GM18951 (cell line): ENCODE results near the gene ADGRE2.

Experiments
- POLR2A ChIP-seq: IDR thresholded peaks from 4 replicates; pipeline ENCODE4 v1.6.1; 2011; ENCODE audit warnings: mild to moderate bottlenecking; ENCODE audit not compliant: insufficient read length, insufficient read depth; ENCODE audit errors: extremely low read depth
- in situ Hi-C: fragments of 300-500 bp; cut with MboI; formaldehyde crosslinking; loops from one replicate; pipeline ENCODE4 v1.12.0; 2022; ENCODE audit warnings: low sequenced_read_pairs, mixed read lengths, inconsistent platforms; ENCODE audit not compliant: unreplicated experiment

ADGRE2 gene

DNA sequence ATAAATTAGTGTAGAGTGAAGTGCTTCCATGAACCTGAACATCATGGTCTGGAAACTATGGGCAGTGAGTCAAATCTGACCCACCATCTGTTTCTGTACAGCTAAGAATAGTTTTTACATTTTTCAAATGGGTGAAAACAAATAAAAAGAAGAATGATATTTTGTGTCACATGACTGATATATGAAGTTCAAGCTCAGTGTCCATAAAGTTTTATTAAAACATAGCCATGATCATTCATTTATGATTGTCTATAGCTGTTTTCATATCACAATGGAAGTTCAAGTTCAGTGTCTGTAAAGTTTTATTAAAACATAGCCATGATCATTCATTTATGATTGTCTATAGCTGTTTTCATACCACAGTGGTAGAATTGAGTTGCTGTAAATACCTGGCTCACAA, 45.9 kb downstream of the ADGRE2 start:
- TF ChIP-seq POLR2A: no peak
- in situ Hi-C loops: no loop called here

GRCh38 chr19:14731200-14731599, 47.2 kb downstream of the ADGRE2 start:
- in situ Hi-C loops: no loop called here
- no peak for TF ChIP-seq POLR2A

- no peak for TF ChIP-seq POLR2A
- in situ Hi-C loops: no loop called here
These were observed 49.8 kb downstream of the ADGRE2 start for GRCh38 chr19:14728595-14728994.

- in situ Hi-C loops: no loop called here
- TF ChIP-seq POLR2A: no peak
These were observed 56.2 kb downstream of the ADGRE2 start for GRCh38 chr19:14722127-14722526.

- in situ Hi-C loops: no loop called here
- no peak for TF ChIP-seq POLR2A
These were observed 59.2 kb downstream of the ADGRE2 start for GRCh38 chr19:14719162-14719561.

- in situ Hi-C loops: no loop called here
- TF ChIP-seq POLR2A: no peak
These were observed 59.7 kb downstream of the ADGRE2 start for GRCh38 chr19:14718522-14719116.

GRCh38 chr19:14715841-14716240, 62.5 kb downstream of the ADGRE2 start:
- in situ Hi-C loops: no loop called here
- TF ChIP-seq POLR2A: no peak

GRCh38 chr19:14704450-14704849, 73.9 kb downstream of the ADGRE2 start:
- in situ Hi-C loops: no loop called here
- no peak for TF ChIP-seq POLR2A

GRCh38 chr19:14703833-14704232, 74.5 kb downstream of the ADGRE2 start:
- in situ Hi-C loops: no loop called here
- no peak for TF ChIP-seq POLR2A

DNA sequence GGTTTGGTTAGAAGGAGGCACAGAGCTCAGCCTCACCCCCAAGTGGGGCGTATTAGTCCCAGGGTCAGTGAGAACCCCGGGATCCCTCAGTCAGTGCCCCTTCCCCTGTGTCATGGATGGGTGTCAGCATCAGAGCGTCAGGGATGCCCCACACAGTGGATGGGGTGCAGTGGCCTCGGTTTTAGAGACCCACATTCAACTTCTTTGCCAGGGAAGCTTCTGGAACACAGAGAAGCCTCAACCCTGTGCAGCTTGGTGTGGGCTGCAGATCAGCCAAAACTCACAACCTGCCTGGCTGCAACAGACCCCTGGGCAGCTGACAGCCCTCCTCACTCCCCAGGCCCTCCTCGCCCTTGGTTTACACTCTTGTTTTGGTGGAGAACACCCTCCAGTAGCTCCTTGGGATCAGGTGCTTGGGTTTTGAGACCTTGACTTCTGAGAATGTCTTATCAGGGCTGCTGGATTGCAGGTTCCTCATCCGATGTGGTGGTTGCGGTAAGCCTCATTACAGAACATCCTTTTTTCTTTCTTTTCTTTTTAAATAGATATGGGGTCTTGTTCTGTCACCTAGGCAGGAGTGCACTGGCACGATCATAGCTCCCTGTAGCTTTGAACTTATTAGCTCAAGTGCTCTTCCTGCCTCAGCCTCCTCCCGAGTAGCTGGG, 77.5 kb downstream of the ADGRE2 start:
- TF ChIP-seq POLR2A: no peak
- in situ Hi-C loops: no loop called here

DNA sequence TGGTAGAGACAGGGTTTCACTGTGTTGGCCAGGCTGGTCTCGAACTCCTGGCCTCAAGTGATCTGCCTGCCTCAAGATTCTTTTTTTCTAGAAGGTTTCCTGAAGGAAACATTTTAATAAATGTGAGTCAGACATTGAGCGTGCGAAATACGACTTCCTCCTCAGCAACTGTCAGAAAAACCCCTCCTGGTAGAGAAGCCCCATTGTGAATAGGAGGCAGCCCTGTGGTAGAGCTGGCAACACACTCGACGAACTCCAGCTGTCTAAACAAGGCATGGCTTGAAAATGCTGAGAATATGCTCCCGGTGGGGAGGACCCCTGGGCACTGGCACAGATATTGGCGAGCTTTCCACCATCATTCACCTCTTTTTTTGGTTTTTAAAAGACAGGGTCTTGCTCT, 78.7 kb downstream of the ADGRE2 start:
- in situ Hi-C loops: no loop called here
- no peak for TF ChIP-seq POLR2A

DNA sequence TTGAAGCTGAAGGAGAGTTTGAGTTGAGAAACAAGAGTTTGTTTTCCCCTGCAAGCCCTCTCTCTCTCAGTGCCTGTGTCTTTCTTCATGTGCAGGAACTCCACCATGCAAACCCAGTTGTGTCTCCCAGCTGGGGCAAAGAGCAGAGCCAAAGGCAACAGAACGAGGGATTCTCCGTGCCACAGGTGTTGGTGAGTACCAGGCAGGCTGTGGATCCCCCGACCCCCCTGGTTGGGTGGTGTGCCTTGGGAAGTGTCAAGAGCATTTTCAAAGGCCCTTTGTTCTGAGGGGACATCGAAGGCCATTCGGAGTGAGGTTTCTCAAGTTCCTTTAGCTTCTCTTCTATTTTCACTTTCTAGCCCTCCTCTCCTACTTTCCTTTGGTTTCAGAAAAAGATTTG, 82.9 kb downstream of the ADGRE2 start:
- no peak for TF ChIP-seq POLR2A
- in situ Hi-C loops: no loop called here

DNA sequence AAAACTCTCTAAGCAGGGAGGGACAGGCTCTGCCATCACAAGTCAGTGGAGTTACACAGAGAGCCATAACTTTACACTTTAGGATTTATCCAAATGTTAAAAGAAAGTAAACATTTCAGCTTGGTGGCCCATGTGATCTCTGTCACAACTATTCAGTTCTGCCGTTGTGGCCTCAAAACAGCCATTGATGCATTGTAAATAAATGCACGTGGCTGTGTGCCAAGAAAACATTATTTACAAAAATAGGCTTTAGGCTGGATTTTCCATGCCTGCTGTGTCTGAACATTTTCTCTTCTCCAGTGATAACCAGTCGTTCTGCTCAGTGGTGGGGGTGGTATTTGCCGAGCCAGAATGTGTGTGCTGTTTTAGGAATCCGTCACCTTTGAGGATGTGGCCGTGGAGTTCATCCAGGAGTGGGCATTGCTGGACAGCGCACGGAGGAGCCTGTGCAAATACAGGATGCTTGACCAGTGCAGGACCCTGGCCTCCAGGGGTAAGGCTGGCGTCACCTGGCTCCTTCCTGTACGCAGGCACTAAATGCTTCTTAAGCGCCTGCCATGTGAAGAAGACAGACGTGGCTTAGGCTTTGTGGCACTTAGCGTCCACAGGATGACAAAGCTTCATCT, 83.6 kb downstream of the ADGRE2 start:
- no peak for TF ChIP-seq POLR2A
- in situ Hi-C loops: no loop called here
